Activated T-cell treated with anti-CD3 and anti-CD28 coated beads for 48 hours (primary cell): ENCODE data around the gene FUBP1.
"Not testable (repeated sequence)": the region's sequence is repeated elsewhere in the genome, so short reads cannot be mapped to it uniquely, and the experiment has no call there.

Source experiments
- DNase-seq: peaks from one replicate; pipeline ENCODE4 v3.0.0-alpha.2; 2020; ENCODE audit warnings: low read depth

FUBP1 gene, protein sequence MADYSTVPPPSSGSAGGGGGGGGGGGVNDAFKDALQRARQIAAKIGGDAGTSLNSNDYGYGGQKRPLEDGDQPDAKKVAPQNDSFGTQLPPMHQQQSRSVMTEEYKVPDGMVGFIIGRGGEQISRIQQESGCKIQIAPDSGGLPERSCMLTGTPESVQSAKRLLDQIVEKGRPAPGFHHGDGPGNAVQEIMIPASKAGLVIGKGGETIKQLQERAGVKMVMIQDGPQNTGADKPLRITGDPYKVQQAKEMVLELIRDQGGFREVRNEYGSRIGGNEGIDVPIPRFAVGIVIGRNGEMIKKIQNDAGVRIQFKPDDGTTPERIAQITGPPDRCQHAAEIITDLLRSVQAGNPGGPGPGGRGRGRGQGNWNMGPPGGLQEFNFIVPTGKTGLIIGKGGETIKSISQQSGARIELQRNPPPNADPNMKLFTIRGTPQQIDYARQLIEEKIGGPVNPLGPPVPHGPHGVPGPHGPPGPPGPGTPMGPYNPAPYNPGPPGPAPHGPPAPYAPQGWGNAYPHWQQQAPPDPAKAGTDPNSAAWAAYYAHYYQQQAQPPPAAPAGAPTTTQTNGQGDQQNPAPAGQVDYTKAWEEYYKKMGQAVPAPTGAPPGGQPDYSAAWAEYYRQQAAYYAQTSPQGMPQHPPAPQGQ

DNA sequence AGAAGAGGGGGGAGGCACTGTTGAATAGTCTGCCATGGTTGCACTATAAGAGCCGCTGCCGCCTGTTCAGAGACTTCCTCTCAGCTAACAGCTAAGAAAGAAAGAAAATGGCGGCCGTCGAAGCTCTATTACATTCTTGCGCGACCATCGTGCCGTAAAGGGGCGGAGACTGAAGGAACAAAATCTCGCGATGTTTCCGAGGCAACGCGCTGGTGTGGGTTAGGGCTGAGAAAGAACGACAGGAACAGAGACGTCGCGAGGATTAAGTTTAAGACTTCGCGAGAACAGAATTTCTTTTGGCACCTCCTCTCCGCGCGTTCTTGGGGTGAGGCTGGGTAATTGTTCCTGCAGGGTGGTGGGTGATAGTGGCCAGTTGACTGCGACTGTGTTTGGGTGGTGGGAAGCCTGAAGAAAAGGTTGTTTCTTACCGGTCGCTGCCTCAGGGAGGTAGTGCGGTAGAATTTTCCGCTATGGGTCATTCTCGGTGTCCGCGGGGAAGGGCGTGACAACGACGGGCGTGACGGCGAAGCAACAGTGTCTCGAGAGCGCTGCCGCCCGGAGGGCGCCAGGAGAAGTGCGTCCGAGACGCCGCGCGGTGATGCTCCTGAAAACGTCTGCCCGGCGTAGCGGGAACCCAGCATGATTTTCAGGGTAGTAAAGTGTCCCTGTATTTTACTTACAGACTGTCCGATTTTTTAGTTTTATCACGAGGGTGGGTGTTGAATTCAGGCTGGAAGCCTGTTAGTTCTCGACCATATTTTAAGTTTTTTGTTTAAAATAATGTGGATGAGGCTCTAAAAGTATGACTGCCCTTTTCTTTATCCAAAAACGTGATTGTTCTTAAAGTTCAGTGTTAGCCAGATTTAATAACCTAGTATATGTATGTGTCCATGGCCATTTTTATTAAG lies at the start of gene FUBP1:
FUBP1 (minus strand) TSS at position 104 of the 908 bp plus-strand sequence; CDS start at position 36, 68 bp downstream.
- DNase-seq: peak; percentile 88

DNA sequence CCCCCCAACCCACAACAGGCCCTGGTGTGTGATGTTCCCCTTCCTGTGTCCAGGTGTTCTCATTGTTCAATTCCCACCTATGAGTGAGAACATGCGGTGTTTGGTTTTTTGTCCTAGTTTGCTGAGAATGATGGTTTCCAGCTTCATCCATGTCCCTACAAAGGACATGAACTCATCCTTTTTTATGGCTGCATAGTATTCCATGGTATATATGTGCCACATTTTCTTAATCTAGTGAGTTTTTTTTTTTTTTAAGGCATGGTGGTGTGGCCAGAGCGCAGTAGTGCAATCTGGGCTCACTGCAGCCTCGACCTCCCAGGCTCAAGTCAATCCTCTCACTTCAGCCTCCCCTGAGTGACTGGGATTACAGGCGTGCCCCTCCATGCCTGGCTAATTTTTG lies 42.3 kb upstream of the FUBP1 start:
- not testable (repeated sequence) for DNase-seq

DNA sequence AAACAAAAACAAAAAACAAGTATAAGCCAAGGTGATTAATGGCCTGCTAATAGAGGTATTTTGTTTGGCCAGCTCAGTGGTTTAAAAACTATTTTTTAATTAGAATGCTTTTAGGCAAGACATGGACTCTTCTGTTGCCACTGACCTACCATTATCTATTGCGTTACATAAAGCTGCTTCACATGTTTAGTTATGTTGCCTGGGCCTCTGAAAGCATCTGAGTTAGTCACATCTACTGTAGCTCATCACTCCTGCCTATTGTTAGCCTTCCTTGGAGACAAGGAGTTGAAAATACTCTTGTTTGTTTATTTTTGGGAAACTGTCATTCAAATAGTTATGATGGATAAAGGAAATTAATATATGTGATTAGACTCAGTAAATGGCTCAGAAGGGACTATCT lies 40.2 kb upstream of the FUBP1 start:
- no peak for DNase-seq

GRCh38 chr1:78015148-78015547 lies 36.3 kb upstream of the FUBP1 start:
- DNase-seq: no peak

DNA sequence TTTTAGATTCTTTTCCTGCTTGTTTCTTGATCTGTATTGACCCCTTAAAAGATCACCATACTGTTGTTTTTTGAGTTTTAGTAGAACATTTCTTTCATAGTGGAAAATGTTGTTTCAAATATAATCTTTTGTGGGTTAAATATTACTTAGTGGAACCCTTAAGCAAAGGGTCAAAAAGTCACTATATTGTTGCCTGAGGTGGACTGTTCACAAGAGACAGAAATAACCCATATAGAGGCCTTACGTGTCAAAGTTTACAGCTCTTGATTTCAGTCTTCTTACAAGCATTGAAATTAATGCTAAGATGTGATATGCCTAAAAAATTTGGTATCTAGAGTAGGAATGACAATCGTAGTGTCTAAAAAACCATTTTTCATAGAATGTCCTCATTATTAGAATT lies 32.2 kb upstream of the FUBP1 start:
- no peak for DNase-seq

- DNase-seq: no peak
Measured at GRCh38 chr1:78009836-78010235, 31.0 kb upstream of the FUBP1 start.

GRCh38 chr1:78009276-78009675 lies 30.4 kb upstream of the FUBP1 start:
- no peak for DNase-seq

- DNase-seq: no peak
Measured at GRCh38 chr1:78007677-78008341, 28.9 kb upstream of the FUBP1 start.

DNA sequence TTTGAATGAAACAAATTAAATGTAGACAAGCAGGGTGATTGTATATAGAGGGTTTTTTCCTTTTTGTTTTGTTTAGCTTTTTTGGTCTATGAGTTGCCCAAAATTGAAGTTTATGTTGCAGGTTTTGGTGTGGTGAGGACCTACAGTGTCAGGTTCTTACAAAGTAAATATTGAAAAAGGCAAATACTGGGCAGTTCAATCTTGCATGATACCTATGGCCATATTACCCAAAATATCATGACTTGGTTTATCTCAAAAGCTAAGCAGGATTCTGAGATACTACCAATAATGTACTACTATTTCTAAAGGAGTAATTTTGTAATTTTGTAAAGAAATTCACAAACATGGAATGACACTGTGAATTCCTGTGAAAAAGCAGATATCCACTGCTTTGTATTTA lies 27.6 kb upstream of the FUBP1 start:
- no peak for DNase-seq

DNA sequence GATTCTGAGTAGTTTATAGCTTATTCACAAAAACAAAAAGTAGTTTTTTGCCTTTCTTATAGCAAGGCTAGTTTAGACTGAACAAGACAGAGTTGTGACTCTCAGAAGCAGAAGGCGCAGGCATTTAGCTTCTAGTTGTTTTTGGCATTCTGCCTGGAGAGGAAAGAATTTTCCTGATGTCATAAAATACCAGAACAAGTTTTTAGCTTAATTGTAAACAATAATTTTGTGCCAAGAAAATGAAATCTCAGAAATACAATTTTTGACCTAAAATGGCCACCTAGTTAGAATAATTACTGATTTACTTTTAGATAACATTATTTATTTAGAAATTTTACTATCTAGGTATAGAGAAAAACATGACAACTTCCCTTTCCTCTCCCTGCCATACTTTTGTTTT lies 26.9 kb upstream of the FUBP1 start:
- DNase-seq: no peak

DNA sequence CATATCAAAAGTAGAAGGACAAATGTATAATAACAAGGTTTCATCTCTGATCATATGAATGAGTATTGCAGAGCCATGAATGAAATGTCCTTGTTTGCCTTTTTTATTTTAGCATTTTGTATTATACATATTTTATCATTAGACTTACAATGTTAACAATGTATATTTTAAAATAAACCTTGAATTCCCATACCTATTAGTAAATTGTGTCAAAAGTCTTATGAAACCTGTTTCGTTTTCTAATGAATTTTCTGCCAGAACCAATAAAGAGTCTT lies 26.5 kb upstream of the FUBP1 start:
- no peak for DNase-seq

GRCh38 chr1:78004719-78005447 lies 26.0 kb upstream of the FUBP1 start, which contains the start of gene DNAJB4:
DNAJB4 (plus strand) TSS chr1:78004939; CDS start chr1:78005111, 172 bp downstream.
- no peak for DNase-seq

DNA sequence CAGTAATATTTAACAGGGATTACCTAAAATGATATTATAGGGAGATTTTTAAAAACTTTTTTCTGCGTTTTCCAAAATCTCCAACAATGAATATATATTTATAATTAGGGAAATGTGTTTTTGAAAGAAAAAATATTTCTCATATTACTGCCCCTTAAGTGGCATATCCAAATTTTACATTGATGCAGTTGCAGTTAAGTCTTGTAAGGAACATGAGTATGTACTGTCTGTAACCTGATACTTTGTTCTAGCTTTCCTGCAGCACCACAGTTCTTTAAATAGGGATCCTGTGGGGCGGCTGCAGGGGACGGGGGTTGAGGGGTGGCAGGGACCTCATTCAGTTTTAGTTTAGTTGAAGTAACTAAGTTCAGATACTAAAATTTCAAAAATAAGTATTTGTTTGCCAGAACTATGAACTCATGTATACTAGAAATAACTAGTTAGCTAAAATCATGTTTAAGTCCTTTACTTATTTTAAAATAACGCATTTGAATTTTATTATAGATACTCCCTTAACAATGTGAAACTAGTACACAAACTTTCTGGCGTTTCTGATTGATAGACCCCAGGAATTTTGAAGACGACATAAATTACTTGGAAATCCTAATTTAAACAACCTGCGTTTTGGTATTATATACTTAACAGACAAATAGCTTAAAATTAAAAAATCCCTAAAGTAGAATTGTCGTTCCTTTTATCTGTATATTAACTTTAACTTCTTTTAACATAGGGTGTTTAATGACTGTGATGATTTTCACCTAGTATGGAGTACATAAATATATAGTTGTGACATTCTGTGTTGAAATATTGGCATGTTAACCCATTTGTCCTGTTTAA lies 25.2 kb upstream of the FUBP1 start:
- DNase-seq: no peak

DNA sequence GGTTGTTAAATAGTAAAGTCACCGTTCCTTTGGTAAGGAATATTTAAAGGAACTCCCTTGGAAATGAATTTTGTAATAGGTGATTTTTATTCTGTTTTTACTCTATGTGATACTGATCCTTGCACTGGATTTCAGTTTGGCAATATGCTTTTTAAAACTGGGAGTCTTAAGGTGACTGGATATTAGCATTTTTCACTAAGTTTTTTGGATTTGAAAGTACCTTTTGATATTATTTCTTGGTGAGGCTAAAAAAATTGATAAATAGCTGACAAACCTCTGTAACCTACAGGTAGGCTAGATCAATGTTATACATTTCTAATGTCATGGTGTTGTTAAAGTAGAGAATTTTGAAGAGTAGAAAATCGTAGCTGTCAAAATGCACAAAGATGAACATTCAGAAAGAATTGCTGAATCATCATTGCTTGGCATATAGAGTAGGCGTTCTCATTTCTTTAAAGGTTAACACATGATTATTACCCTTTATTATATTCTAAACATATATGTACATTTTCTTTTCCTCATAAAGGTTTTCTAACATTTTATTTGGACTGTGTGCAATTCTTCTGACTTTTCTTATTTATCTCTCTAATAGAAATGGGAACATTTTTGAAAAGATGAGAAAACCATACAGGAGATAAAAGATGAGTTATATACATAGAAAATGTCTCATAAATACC lies 24.3 kb upstream of the FUBP1 start:
- DNase-seq: no peak

GRCh38 chr1:78000536-78000935 lies 21.7 kb upstream of the FUBP1 start:
- not testable (repeated sequence) for DNase-seq

- DNase-seq: no peak
Measured at GRCh38 chr1:77996734-77997133, 17.9 kb upstream of the FUBP1 start.

DNA sequence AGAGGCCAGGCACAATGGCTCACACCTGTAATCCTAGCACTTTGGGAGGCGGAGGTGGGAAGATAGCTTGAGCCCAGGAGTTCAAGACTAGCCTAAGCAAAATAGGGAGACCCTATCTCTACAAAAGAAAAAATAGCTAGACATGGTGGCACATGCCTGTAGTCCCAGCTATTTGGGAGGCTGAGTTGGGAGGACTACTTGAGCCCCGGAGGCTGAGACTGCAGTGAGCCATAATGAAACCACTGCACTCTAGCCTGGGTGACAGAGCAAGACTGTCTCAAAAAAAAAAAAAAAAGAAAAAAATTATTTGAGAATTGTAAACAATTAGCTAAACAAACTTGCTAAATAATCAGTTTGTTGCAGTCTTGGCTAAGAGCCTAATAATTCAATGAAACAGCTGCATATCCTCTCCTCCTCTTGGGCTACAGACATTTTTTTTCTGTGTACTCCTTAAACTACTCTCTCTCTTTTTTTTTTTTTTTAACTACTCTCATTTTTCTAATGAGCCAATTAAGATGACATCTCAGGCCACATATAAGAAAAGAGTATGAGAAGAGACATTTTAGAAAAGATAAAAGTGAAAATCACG lies 15.3 kb upstream of the FUBP1 start:
- no peak for DNase-seq

DNA sequence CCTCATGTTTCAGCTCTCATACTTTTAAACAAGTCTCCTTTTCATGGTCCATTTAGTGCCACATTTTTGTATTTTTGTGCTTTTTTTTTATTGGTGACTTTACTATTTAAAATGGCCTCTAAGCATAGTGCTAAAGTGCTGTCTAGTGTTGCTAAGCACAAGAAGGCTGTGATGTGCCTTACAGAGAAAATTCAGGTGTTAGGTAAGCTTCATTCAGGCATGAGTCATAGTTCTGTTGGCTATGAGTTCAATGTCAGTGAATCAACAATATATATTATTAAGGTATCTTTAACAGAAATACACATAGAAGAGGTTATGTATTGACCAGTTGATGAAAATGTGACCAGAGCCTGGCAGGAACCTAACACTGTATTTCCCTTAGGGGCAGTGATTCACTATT lies 12.8 kb upstream of the FUBP1 start:
- DNase-seq: no peak

DNA sequence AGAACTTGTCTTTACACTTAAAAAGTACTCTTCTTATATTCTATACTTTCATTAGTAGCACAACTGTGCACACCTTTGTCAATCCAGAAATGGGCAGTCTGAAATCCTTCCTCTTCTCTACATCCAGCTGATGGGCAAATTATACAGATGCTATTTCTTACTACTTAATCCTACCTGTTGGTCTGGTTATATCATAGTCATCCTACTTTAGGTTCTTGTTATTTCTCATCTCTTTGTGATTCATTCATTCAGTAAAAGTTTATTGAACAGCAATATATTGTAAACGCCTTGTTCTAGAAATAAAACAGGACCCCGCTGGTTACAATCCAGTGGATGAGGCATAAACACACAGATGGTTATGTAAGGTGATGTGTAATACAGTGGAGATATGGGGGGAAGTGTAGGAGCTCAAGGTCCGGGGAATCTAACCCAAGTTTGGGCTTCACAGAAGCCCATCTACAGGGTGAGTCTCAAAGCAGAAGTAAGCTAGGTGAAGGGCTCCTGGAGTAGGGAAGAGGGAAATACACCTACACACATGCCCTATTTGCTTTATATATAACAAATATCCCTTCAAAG lies 11.8 kb upstream of the FUBP1 start:
- DNase-seq: no peak
